DMS114 treated with DMSO at 0.1 percent for 48 hours (cell line): ENCODE results near the gene GLRX.
A peak's percentile ranks its signal among the peaks of the same experiment; 100 is the strongest.
"Not testable (repeated sequence)": the region's sequence is repeated elsewhere in the genome, so short reads cannot be mapped to it uniquely, and the experiment has no call there.

Source experiments
- DNase-seq: peaks from one replicate; lab custom pipeline; 2025; ENCODE audit not compliant: unreplicated experiment; lab: John Stamatoyannopoulos, UW

GLRX gene, protein sequence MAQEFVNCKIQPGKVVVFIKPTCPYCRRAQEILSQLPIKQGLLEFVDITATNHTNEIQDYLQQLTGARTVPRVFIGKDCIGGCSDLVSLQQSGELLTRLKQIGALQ

DNA sequence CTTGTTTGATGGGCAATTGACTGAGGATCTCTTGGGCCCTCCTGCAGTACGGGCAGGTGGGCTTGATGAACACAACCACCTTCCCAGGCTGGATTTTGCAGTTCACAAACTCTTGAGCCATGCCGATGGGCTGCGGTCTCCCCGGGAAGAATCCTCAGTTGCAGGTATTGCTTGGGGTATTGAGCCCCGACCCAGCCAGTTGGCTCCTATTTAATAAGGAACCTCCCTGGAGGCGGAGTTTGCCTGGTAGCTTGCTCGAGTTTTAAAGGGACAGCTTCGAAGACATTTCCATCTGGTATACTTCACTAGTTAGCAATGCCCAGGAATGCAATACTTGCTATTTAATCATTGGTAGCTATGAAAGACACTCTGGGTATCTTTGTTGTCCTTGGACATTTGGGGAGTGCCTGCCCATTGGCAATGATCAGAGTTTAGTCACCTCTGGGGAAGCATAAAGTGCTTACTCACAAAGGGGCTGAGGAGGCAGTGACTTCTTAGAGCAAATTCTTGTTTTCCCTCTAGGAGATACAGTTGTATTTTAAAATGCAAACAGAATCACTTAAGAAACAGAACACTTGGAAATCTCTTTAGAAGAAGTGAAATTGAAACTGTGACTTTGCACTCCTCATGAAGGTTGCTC is at the start of gene GLRX:
Gene GLRX, minus strand, starts transcription at position 185 of the 640 bp plus-strand sequence. Its CDS starts 64 bp downstream, at position 121.
- peak; percentile 54 for DNase-seq

DNA sequence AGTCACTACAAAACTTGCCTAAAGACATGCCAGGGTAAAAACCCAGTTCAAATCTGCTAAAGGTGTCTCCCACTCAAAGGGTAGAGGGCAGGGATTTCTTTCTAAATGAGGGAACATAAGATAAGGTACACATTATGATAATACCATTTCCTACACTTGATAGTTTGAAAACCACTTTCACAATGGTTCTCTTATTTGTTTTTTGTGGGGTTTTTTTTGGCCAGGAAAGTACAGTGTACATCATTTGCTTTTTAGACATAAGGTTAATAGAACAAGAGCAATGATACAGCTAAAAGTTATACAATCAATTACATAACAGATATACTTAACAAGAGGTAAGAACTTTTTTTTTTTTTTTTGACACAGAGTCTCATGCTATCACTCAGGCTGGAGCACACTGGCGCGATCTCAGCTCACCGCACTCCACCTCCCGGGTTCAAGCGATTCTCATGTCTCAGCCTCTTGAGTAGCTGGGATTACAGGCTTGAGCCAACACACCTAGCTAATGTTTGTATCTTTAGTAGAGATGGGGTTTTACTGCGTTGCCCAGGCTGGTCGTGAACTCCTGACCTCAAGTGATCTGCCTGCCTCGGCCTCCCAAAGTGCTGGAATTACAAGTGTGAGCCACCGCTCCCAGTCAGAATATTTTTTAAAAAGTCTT is 48.8 kb upstream of the GLRX start:
- DNase-seq = no peak

DNA sequence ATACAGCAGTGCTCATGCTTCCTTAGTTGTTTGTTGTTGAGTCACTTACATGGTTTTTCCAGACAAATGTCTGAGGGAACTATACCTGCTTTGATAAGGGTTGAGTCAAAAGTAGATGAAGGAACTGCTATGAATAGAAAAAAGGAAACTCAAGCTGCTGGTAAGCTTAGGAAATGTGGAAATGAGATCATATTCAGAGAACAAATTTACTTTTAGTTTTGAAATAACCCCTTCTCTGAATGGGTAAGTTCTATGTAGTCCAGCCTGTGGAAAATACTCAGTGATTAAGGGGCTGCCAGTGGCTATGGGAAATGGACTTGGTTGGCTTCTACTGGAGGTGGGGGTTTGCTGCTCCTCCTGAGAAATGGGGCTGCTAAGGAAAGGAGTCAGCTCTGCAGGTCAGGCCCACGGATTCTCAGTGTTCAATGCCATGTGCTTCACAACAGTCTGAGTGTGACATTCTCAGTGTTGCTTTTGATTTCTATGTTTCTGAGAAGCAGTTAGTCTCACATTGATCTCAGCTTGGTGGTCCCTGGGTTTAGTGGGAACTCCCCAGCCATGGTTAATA is 47.7 kb upstream of the GLRX start:
- DNase-seq = no peak

DNA sequence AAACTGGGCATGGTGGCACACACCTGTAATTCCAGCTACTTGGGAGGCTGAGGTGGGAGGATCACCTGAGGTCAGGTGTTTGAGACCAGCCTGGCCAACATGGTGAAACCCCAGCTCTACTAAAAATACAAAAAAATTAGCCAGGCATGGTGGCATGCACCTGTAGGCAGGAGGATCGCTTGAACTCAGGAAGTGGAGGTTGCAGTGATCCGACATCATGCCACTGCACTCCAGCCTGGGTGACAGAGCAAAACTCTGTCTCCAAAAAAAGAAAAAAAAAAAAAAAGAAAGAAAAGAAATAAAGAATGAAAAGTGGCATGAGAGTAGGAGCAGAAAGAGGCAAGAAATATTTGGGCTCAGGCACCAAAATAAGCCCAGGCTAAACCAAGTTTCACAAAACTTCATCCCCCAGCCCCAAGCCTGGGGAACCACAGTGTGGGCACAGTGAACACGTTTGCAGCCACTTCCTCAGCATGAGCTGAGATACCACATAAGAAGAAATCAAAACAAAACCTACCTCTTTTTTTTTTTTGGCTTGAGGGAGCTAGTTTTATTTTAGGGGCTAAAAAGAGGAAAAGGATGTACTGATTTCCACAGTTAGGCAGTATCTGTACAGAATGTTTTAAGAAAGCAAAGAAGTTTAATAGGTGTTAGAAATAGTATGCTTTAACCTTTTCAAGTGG is 46.8 kb upstream of the GLRX start:
- DNase-seq = not testable (repeated sequence)

DNA sequence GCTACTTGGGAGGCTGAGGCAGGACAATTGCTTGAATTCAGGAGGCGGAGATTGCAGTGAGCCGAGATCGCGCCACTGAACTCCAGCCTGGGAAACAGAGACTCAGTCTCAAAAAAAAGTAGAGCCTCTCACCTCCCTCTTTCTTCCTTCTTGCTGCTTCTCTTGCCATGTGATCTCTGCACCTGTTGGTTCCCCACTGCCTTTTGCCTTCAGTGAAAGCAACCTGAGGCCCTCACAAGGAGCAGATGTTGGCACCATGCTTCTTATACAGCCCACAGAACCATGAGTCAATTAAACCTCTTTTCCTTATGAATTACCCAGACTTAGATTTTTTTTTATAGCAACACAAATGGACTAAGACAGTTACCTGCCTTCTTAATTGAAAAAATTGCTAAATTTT is 45.6 kb upstream of the GLRX start:
- DNase-seq = no peak

DNA sequence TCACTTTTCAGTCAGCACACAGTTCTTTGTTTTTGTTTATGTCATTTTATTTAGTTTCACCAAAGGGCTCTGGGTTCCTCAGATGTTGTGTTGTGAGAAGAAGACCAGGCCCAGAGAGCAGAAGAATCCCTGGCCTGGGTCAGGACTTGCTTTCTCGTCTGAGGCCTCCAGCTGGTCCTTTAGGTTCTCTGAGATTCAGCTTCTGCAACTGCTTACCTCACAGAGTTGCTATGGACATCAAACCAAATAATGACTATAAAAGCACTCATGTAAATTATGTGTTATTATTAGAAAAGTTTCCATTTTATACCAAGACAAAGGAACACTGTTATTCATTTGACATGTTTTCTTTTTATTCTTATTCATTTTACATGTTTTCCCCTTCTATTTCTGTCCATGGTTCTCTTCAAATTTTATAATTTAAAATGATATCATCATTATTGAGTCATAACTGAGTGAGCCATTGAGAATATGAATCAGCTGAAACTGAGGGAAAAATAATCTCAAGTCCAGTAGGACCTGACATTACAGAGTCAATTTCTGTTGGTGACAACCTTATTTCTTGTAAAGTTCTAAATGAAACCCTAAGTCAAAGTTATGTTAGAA is 44.0 kb upstream of the GLRX start:
- no peak for DNase-seq

DNA sequence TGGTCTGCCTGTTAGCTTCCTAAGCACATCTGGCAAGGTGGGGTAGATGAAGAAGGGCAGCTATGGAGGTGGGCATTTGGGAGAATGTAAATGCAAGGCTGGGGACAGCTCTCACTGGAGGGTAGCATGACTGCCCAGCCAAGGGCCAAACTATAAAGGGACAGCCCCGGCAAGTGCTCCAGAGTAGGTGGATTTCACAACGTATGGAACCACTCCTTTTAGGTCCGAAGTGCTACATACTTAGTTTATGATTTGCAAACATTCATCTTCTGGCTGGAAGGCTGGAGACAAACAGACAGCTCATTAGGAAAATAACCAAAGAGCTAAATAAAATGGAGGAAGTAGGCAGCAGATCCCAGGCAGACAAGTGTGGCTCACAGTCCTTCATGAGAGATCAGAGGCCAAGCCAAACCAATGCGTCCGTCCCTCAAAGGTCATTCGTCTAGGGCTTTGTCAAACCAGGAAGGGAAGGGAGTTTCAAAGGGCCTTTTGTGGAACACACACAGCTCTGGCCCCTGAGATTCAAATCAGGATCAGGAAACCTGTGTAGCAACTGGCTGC is 42.5 kb upstream of the GLRX start:
- DNase-seq = no peak

DNA sequence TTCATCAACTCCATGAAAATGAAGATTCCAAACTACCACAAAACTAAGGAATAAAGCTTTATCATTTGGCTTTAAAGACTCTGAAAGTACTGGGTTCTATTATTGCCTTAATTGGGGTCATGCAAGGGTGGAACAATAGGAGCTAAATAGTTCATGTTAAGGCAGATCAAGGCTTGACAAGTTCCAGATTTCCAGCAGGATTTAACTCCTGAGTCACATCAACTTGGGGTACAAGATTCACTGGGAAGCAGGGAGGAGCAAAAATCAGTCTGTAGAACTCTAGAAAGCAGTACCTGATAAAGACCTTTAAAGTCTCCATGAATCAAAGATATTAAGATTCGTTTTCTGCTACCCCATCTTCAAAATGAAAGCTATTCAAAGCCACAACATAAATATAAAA is 41.9 kb upstream of the GLRX start:
- DNase-seq = no peak

DNA sequence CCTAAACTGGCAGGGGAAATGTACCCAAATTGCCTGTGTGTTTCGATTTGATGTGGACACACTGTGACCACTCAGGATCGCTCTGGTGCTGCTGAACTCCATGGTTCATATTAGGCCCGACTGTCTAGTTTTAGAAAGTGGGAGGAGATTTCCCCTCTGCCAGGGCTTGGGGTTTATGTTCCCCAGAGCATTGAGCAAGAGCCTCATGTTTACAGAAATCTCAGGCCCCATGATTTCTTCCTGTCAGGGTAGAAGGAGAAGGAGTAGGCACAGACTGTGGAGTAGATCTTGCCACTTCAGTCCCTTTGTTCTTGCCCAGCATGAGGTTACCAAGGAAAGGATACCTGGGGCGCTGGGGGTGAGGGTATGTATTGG is 40.8 kb upstream of the GLRX start:
- DNase-seq = no peak

DNA sequence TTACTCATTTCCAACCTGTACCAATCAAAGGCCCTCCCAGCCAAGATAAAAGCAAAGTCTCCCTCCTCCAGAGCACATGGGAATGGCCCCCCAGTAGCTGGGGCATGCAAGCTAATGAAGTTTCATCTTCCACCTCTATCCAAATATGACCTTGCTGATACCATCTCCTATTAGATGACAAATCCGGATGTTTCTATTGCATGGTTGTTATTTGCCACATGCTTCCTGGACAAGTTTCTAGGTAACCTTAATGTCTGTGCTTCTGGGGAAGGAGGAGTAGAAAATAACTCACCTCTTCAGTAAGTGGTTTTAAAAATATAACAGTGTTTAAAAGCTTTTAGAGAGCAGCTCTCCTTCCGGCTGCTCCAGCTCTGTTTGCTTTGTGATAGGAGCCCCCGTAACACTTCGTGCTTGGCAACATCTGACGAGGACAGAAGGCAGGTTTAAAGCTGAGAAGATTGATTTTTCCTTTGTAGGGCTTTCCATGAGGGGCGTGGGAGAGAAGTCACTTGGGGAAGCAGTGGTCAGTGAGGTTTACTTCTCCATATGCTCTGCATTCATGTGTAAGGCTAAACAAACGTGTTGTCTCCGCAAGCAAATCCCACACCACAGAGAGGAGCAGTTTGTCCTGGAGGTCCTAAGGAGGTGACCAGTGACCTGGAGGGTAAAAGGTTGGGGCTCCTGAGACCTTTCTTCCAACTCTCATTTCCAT is 40.3 kb upstream of the GLRX start:
- no peak for DNase-seq

DNA sequence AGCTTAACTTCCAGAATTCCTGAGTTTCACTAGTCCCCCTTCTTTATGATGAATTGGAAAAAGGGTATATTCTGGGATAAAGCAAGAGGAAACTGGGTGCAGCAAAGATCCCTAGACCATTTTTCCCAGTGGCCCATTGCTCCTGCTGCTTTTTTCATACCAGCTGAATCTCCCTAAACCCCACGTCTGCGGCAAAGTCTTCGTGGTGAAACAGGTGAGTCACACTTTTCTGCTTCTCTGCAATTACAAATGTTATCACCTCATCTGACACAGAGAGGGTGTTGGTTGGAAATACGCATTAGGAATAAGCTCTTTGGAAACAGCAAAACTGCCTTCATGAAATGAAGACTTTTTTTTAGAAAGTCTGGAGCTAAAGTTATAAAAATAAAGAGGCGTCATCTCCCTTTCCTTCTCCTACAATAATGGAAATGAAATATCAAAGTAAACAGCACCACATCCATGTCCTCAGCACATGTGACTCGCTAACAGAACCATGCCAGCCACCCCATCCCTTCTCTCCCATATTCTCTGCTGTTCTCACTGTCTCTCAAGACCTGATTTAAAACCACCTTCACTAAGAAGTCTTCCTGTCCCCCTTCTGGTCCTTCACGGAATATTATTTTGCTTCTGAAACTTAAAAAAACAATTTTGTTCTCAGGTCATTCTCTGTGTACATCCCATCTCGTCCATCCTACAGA is 39.5 kb upstream of the GLRX start:
- no peak for DNase-seq

DNA sequence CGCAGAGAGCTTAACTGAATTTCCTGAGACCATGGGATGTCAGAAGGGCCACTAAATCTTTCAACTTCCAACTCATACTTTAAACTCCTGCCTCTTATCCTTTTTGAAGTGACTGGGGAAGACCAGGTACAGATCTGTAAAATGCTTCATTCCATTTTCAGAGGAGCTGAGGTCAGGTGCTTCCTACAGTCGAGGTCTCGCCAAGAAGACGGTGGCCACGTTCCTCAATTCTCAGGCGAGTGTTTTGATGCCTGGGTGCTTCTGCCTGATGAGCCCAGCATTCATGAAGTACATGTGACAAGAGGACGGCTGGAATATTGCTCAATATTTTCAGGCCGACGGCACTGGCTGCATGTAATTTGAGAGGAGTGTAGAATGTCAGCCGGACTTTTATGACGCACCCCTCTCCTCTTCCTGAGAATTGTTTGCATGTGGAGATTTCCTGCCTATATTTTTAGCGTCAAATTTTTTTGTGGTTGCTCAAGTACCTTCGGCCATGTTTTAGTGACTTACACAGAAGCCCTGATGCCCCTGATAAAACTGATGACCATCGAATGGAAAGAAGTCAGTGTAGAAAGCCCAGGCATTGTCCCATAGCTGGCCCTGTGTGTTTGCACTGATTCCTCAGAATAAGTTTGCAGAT is 38.8 kb upstream of the GLRX start:
- DNase-seq = no peak

DNA sequence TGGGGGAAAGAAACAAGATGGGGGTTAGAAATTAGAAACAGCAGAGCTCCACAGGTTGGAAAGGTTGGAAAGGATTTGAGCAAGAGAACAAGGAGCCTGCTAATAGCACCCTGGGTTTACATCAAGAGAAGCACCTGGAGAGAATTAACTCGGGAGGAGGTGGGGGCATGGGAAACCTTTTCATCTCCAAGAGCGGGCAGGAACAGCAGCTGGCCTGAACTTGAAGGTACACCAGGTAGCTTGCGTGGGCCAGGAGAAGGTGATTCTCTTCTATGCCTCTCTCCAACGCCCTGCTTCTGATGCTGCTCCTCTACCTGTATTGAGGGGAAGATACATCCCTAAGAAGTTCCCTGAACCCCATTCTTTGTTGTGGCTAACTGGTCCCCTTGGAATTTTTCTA is 37.1 kb upstream of the GLRX start:
- no peak for DNase-seq

DNA sequence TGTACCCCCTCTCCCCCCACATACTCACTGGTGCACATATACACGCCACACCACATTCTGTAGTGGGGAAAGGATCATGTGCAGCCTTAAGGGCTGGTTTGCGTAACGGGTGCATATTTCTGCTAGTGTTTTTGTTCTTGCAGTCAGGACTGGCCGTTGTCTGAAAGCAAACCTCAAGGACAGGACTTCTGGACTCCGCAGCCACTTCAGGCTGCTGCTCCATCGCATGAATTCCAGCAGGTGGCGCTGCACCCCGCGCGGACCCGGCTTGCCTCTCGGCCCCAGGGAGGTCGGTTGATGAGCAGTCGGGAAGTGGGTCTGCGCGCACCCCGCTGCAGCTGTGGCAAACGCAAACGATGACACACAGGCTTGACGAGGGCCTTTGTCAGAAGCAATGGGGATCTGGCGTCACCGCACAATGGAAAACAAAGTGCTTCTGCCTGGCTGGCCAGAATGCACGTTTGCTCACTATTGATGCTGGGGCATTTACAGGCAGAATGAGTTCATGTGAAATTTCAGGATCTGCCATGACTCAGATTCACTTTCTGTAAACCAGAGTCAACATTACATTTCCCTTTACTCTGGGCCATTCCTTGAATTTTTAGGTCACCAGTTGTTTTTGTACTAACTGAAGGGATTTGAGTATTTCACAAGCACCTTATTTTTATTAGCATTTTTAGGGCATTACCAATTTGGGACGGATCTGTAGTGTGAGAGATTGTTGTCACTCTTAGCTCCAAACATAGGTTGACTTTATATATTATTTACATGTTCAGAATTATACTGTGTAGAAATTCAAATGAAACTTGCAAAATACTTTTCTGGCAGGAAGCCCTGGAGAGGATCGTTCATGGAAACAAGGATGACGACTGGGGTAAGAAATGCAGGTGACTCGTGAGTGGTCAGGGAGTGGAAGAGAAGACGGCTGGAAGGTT is 36.4 kb upstream of the GLRX start:
- peak; percentile 79 for DNase-seq

DNA sequence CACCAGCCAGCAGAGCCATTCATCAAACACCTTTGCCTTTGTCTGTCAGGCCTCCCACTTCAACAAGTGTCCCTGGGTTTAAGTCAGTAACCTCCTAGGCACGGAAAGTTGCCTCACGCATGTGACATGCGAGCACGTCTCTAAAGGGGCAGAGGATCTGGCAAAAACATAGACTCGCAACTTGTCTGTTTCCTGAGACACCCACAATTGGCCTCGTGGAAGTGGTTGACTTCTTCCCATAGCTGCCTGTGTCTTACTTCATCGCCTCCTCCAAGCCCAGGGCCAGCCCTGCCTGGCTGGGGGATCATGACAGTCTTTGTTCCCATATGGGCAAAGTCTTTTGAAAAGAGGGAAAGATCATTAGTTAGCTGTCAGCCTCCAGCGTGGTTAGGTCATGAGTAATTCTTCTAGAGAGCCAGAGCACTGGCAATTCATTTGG is 35.5 kb upstream of the GLRX start:
- DNase-seq = no peak

DNA sequence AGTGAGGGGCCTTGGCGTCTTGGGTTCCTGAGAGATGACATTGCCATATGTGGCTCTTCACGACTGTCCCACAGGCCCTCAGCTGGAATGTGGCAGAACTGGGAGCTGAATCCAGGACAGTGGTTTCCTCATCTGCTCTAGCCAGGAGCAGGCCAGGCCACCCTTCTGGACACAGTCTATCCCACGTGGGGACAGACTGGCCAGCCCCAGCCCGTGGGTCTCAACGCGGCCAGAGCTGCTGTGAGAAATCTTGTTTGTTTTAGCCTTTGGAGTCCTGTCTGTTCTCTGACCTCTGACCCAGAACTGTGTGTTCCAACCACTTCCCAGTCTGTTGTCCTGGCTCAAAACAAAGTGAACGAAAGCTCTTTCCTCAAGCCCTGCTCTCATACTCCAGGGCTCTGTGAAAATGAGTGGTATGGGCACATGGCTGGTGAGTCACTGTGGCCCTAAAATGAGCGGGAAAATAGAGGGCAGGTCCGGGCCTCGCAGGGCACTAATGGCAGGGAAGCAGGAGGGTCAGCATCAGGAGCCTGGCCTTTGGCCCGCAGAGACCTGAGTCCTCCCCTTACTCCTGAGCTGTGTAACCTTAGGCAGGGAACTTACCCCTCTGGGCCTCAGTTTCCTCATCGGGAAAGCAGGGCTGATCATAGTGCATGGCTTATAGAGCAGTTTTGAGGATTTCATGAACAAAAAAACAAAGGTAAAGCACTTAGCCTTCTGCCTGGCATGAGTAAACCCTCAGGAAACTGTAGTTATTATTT is 34.8 kb upstream of the GLRX start:
- no peak for DNase-seq

DNA sequence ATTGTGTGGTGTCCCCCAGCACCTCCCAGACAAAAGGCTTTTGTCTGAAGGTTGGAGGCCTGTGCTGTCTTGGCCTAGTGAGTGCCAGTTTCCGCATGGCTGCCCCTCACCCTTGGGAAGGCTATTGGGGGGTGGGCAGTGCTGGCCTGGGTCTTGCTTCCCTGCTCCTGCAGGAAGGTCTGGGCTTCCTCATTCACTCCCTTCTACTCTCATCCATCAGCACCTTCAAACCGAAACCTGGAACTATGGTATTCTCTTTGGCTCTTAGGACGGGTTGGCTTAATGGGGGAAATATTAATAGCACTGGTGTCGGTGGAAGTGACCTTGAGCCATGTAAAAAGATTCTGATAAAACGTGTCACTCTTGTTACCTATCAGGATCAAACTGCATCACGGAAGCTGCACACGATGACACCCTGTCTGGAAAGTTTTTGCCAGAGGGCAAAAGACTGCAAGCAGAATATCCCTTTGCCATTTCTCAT is 34.0 kb upstream of the GLRX start:
- no peak for DNase-seq
